T-helper 17 cell (primary cell): ENCODE results near the gene ABCG1. TPM values are rescaled to one million over a fixed set of nuclear protein-coding genes. Genes with fewer than 3 reads are reported as not detected.

Experiments
- ATAC-seq: fragments of 150-1000 bp; cut with Tn5 transposase; 2 replicates; pipeline ENCODE4 v1.10.0; 2021; ENCODE audit warnings: mild to moderate bottlenecking, moderate library complexity
- DNase-seq, 3 donors: peaks; one replicate each; pipeline versions ENCODE4 v3.0.0 to v3.0.0-alpha.2; 2020 to 2021
- H3K9me3 ChIP-seq: one replicate; pipeline ENCODE4 v1.7.0; 2013; ENCODE audit warnings: low read length, mild to moderate bottlenecking; ENCODE audit not compliant: control insufficient read depth, poor library complexity, severe bottlenecking
- H3K27ac Mint-ChIP-seq: one replicate; pipeline ENCODE4 v1.8.0; 2022; ENCODE audit warnings: mild to moderate bottlenecking, moderate library complexity, mixed read lengths
- H3K27me3 Mint-ChIP-seq: one replicate; pipeline ENCODE4 v1.8.0; 2022; ENCODE audit warnings: mixed read lengths
- H3K36me3 Mint-ChIP-seq: one replicate; pipeline ENCODE4 v1.8.0; 2022; ENCODE audit warnings: low read depth, mixed read lengths
- H3K4me1 Mint-ChIP-seq: one replicate; pipeline ENCODE4 v1.8.0; 2022; ENCODE audit warnings: mild to moderate bottlenecking, mixed read lengths
- H3K4me3 Mint-ChIP-seq: one replicate; pipeline ENCODE4 v1.8.0; 2022; ENCODE audit warnings: mild to moderate bottlenecking, moderate library complexity, mixed read lengths
- total RNA-seq, 4 donors: library from RNA in 2 of 4; stranded (reverse) in 2 of 4; gene quantifications; one replicate each; pipeline ENCODE4 v1.2.3 and lab custom pipeline; 2022 to 2026

Gene ABCG1
- total RNA-seq, 2 donors from 2014 or later = 43.4 to 75.0 TPM

DNA sequence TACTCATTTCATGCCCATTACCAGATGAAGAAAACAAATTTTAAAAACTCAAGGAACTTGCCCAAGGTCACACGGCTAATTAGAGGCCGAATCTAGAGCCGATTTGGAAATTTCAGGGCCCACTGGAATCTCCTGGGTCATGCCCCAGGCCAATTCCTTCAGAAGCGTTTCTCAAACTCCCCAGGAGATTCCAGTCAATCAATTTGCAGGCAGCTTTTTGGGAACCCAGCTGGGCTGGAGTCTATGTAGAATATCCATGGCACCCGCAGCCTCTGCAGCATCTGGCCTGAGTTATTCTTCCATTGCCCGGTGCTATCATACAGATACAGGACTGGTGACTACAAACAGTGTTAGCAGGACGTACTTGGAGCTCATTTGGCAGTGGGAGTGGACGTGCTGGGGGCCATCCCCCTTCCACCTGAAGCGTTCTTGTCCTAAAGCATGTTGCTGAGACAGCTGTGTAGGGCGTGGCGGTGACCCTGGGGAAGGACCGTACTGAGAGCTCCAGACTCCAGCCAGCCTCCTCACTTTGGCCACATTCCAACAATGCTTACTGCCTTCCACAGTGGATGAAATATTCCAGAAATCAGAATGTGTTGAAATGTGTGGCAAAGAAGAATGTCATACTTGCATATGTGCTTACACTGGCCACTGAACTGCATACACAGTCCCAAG, 38.3 kb downstream of the ABCG1 start:
- ATAC-seq (no peak), DNase-seq (no peak)
- H3K27me3 Mint-ChIP-seq = no peaks in the 10 kb centered on the region
- peaks cover 36% of the 10 kb centered on the region for H3K4me1 Mint-ChIP-seq
- no peaks in the 10 kb centered on the region for H3K9me3 ChIP-seq
- no peaks in the 10 kb centered on the region for H3K36me3 Mint-ChIP-seq
- H3K27ac Mint-ChIP-seq = peak overlapping the region; percentile 61
- no peak overlapping the region for H3K4me3 Mint-ChIP-seq

DNA sequence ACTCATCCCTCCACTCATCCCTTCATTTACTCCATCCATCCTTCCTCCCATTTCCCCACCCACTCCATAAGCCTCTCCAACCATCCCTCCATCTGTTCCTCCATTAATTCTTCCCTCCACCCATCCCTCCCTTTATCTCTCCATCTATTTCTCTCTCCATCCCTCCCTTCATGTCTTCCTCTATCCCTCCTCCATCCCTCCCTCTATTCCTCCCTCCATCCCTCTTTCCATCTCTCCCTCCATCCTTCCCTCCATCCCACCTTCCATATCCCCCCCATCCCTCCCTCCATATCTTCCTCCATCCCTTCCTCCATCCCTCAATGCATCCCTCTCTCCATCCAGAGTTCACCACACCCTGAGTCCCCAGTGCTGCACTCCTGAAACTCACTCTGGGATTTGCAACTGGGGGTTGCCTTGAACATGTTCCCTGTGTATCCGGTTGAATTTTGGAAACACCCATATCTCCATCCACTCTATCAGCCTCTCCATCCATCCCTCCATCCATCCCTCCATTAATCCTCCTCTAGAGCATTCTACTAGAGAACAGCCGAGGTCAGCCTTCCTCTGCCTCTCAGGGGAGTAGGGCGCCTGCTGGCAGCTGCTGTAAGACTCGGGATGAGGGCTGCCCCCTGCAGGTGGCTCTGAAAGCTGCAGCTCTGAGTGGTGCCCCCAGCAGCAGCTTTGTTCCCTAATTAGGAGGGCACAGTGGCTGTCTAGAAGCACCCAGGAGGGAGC, 39.4 kb downstream of the ABCG1 start:
- peak overlapping the region; percentile 50 for H3K4me3 Mint-ChIP-seq
- peak; percentile 68 to 81 (median 70) for DNase-seq
- H3K9me3 ChIP-seq = no peaks in the 10 kb centered on the region
- H3K4me1 Mint-ChIP-seq = peaks cover 32% of the 10 kb centered on the region
- H3K27me3 Mint-ChIP-seq = no peaks in the 10 kb centered on the region
- peak overlapping the region; percentile 62 for H3K27ac Mint-ChIP-seq
- ATAC-seq = peak; percentile 91
- H3K36me3 Mint-ChIP-seq = no peaks in the 10 kb centered on the region

DNA sequence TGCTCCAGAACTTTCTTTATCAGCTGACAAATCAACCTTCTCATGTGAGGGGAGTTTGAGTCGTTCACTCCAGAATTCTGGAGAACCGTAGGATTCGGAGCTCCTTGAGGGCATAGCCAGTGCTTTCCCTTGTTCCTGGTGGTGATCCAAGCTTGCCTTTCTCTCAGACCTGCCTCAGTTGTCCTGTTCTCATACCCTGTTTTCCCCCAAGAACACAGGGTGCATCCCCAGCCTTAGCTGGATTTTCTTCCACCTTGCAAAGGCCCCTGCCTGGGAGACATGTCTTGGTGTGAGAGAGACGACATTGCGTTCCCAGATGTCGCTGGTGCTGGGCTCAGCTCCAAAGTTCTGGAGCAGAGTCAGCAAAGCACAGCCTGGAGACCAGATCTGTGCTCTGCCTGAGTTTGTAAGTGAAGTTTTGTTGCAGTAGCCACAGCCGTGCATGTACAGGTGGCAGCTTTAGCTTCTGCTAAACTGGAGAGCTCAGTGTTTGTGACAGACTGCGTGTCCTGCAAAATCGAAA, 40.0 kb downstream of the ABCG1 start:
- DNase-seq (no peak), ATAC-seq (no peak)
- peak overlapping the region; percentile 62 for H3K27ac Mint-ChIP-seq
- peaks cover 29% of the 10 kb centered on the region for H3K4me1 Mint-ChIP-seq
- no peaks in the 10 kb centered on the region for H3K36me3 Mint-ChIP-seq
- no peak overlapping the region for H3K4me3 Mint-ChIP-seq
- no peaks in the 10 kb centered on the region for H3K9me3 ChIP-seq
- H3K27me3 Mint-ChIP-seq = no peaks in the 10 kb centered on the region

DNA sequence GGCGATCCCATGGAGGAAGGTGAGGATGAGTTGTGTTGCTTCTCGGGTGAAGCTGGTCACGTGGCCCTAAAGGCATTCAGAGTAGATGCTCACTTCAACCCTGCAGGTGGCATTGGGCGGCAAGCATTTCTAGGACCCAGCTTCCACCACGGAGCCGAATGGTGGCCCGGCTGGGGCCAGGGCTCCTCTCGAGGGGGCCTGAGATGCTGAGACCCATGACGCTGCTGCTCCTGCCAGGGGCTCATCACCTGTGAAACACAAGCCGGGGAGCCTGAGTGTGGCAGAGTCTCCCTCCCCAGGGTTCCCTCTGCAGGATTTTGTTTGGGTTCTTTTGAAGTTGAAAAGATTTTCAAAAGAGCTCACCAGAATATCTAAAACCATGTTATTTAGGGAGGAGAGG, 41.2 kb downstream of the ABCG1 start:
- DNase-seq (no peak), ATAC-seq (no peak)
- H3K9me3 ChIP-seq = no peaks in the 10 kb centered on the region
- Mint-ChIP-seq H3K4me1 (peaks cover 30% of the 10 kb centered on the region), H3K4me3 (no peak overlapping the region), H3K27ac (no peak overlapping the region), H3K27me3 (no peaks in the 10 kb centered on the region), H3K36me3 (peaks cover 3% of the 10 kb centered on the region)

DNA sequence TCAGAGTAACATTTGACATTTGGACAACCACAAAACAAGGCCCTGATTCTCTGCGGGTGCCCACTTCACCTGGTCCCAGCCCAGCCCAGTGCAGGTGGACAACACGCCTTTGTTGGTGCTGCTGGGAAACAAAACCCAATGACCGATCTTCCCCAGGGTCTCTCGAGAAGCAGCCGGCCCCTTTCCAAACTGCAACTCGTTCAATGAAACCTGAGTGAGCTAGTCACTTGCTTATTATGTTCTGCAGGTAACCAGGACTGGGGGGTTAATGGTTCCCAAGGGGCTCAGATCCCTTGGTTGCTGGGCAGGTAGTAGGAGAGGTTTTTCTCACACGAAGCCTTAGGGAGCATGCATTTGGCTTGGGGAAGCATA, 42.9 kb downstream of the ABCG1 start:
- Mint-ChIP-seq H3K27me3 (no peaks in the 10 kb centered on the region), H3K27ac (no peak overlapping the region), H3K4me1 (peaks cover 33% of the 10 kb centered on the region), H3K36me3 (peaks cover 3% of the 10 kb centered on the region), H3K4me3 (no peak overlapping the region)
- ATAC-seq = no peak
- H3K9me3 ChIP-seq = no peaks in the 10 kb centered on the region
- DNase-seq = no peak

DNA sequence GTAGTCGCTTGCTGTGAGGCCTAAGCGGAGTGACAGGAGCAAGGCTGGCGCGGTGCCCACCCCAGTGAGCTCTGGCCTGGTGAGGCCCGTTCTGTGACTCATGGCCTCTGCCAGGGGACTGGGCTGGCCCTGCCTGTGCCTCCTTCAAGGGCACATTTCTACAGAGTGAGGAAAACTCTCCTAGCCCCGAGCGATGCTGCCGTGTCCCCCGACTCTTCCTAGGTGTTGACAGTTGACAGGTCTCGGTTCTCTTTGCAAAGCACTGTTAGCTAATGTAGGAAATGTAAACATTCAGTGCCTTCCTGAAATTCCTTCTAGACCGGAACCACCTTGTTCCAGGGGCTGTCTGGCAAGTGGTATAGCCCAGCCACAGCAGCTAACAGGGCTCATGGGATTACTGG, 43.9 kb downstream of the ABCG1 start:
- no peak overlapping the region for H3K27ac Mint-ChIP-seq
- no peak for DNase-seq
- no peaks in the 10 kb centered on the region for H3K27me3 Mint-ChIP-seq
- H3K9me3 ChIP-seq = no peaks in the 10 kb centered on the region
- peaks cover 6% of the 10 kb centered on the region for H3K36me3 Mint-ChIP-seq
- no peak for ATAC-seq
- no peak overlapping the region for H3K4me3 Mint-ChIP-seq
- peaks cover 39% of the 10 kb centered on the region for H3K4me1 Mint-ChIP-seq

DNA sequence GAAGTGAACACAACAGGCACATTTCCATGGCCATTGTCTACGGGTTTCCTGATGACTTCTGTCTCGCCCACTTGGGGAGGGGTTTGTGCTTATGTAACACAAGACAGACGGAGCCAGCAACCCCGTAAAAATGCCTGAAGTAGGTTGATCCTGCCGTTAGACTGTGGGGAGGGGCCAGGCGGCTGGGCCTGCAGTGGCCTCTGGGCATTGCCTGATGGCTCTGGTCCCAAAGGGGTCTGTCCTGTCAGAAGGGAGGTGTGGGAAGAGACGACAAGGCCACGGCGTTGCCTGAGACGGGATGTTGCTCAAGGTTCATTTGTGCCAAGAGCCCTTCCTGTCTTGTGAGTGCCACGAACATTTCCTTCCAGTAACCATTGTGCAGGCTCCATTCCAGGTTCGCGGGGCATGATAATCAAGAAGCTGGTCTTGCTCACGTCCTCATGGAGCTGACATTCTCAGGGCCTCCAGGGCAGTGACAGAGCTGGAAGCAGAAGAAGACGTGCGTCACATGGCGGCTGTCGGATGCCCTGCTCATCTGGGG, 44.7 kb downstream of the ABCG1 start:
- H3K9me3 ChIP-seq = no peaks in the 10 kb centered on the region
- peak overlapping the region; percentile 24 for H3K27ac Mint-ChIP-seq
- ATAC-seq (no peak), DNase-seq (no peak)
- no peaks in the 10 kb centered on the region for H3K27me3 Mint-ChIP-seq
- peaks cover 36% of the 10 kb centered on the region for H3K4me1 Mint-ChIP-seq
- H3K36me3 Mint-ChIP-seq = peaks cover 6% of the 10 kb centered on the region
- H3K4me3 Mint-ChIP-seq = no peak overlapping the region

DNA sequence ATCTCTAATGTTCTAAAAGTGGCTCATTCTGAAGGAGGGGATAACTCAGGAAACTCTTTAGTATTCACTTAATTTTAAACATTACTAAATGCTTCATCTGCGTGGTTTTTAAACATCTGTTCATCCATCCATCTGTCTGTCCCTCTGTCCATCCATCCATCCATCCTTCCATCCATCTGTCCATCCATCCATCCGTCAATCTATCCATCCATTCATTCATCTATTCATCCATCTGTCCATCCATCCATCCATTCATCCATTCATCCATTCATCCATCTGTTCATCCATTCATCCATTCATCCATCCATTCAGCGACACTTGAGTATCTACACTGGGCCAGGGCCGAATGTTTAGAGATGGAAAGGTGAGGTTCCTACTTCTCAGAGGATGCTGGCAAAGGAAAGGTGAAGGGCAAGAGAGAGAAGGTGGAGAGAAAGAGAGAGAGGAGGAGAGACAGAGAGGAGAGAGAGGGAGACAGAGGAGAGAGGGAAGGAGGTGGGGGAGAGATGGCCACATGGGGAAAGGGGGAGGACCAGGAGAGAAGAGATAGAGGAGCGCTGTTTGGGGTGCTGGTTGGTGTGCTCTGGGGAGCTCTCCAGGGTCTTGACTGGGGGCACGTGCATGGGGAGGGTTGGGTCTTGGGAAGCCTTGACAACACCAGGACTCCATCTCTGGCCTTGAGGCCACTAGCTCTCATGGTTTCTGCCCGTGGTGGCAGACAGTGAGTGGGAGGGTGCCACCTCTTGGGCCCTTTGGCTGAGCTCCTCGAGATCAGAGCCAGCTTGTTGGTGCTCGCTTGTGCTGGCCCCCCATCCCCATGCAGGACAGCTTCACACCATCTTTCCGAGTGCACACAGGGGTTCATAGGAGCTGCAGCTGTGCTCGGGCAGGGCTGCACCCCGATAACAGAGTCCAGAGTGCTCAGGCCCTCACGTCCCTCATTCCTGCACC, 45.6 kb downstream of the ABCG1 start:
- no peak for DNase-seq
- H3K36me3 Mint-ChIP-seq = peaks cover 6% of the 10 kb centered on the region
- peaks cover 39% of the 10 kb centered on the region for H3K4me1 Mint-ChIP-seq
- H3K9me3 ChIP-seq = no peaks in the 10 kb centered on the region
- peak overlapping the region; percentile 47 for H3K4me3 Mint-ChIP-seq
- H3K27me3 Mint-ChIP-seq = no peaks in the 10 kb centered on the region
- no peak for ATAC-seq
- H3K27ac Mint-ChIP-seq = peak overlapping the region; percentile 51

DNA sequence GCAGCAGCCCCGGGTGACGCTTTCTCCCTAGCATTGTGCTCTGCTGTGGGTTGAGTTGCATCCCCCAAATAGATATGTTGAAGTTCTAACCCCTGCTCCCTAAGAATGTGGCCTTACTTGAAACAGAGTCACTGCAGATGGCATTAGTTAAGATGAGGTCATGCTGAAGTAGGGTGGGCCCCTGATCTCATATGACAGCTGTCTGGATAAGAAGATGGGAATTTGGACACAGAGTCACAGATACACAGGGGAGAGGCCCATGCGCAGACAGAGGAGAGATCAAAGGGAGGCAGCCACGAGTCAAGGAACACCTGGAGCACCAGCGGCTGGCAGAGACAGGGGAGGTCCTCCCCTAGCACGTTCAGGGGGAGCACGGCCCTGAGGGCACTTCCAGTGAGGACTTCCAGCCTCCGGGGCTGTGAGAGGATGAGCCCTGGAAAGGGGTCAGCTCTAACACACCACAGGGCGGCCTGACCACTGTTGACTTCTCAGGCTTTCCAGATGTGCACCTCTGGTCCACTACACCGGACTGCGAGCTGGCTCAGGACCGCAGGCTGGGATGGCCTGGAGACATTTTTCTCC, 46.4 kb downstream of the ABCG1 start:
- Mint-ChIP-seq H3K36me3 (peaks cover 6% of the 10 kb centered on the region), H3K4me3 (peak overlapping the region; percentile 47), H3K27ac (peak overlapping the region; percentile 51), H3K4me1 (peaks cover 40% of the 10 kb centered on the region), H3K27me3 (no peaks in the 10 kb centered on the region)
- ATAC-seq (no peak), DNase-seq (no peak)
- no peaks in the 10 kb centered on the region for H3K9me3 ChIP-seq

DNA sequence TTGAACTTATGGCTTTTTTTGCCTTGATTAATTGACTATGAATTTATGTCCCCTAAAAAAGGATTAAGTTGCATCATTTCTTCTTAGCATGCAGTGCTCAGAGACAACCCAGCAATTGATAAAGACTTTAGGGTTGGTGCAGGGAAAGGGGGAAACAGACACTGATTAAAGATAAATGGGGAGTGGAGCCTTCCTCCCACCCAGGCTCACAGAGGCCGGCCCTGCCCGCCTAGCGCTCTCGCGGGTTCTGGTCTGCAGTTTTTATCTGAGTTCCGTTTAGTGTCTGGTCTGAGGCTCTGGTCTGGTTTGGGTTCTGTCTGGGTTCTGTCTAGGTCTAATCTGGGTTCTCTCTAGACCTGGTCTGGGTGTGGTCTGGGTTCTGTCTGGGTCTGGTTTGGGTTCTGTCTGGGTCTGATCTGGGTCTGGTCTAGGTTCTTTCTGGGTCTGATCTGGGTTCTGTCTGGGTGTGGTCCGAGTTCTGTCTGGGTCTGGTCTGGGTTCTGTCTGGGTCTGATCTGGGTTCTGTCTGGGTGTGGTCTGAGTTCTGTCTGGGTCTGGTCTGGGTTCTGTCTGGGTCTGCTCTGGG, 48.1 kb downstream of the ABCG1 start:
- Mint-ChIP-seq H3K27me3 (no peaks in the 10 kb centered on the region), H3K36me3 (peaks cover 8% of the 10 kb centered on the region), H3K27ac (peak overlapping the region; percentile 88), H3K4me1 (peaks cover 38% of the 10 kb centered on the region), H3K4me3 (peak overlapping the region; percentile 45)
- no peak for ATAC-seq
- no peaks in the 10 kb centered on the region for H3K9me3 ChIP-seq
- DNase-seq = no peak

DNA sequence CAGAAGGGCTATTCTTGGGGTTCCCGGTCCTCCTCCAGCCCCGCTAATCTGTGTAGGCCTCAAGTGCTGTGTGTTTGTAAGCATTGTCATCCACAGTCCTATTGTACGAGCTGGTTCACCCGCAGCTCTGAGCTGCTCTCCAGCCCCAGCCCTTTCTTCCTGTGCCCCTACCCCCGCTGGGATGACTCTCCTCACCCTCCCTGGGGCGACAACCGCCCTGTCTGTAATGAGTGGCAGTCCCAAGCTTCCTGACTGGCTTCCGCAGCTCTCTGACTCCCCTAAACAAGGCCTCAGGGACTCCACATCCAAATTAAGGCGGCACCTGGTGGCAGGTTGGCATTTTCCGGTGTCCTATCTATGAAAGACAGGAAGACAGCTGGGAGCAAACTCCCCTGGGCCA, 50.4 kb downstream of the ABCG1 start:
- Mint-ChIP-seq H3K36me3 (peaks cover 6% of the 10 kb centered on the region), H3K4me3 (no peak overlapping the region), H3K4me1 (peaks cover 32% of the 10 kb centered on the region), H3K27me3 (no peaks in the 10 kb centered on the region), H3K27ac (peak overlapping the region; percentile 71)
- ATAC-seq (no peak), DNase-seq (no peak)
- H3K9me3 ChIP-seq = no peaks in the 10 kb centered on the region

DNA sequence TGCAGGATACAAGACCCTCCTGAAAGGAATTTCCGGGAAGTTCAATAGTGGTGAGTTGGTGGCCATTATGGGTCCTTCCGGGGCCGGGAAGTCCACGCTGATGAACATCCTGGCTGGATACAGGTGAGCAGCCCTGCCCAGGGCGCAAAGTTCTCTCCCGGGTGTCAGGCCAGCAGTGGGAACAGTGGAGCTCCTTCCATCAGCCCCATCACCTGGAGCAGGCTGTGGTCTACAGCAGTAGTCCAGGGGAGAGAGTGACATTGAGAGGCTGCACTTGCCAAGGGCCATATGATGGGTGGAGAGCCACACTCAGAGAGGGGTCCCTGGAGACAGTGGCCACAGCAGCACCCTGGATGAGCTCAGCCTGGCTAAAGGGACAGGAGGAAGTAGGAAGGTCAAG, 52.1 kb downstream of the ABCG1 start:
- H3K27ac Mint-ChIP-seq = peak overlapping the region; percentile 77
- ATAC-seq = no peak
- peak overlapping the region; percentile 36 for H3K4me3 Mint-ChIP-seq
- H3K4me1 Mint-ChIP-seq = peaks cover 26% of the 10 kb centered on the region
- H3K27me3 Mint-ChIP-seq = no peaks in the 10 kb centered on the region
- H3K9me3 ChIP-seq = no peaks in the 10 kb centered on the region
- peaks cover 5% of the 10 kb centered on the region for H3K36me3 Mint-ChIP-seq
- no peak for DNase-seq
